ENCODE data around the gene CACNB1.
A peak's percentile ranks its signal among the peaks of the same experiment; 100 is the strongest.

CACNB1 gene

DNA sequence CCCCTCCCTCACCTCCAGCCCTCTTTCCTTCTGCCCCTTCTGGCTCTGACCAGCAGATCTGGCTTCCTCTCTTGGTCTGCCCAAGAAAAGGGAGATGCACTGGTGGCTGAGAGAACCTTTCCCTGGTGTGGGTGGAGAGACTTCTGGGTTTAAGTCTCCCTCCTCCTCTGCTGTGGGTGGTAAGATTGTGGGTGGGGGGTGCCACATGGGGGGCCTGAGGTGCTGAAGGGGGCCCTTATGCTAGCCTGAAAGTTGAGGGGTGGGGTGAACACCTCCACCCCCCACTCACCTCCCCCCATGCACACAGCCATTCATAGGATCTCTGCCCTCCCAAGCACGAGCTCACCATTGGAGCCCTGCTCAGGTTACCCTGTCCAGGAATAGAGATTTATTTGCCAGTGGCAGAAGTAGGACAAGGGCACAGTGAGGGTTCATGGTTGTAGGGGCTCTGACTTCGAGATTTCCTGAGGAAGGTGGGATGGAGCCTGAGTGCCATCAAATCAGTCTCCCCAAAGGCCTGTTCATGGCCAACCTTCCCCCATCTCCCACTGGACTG is 30.0 kb upstream of the CACNB1 start:
- DNase-seq, result no peak
- Histone ChIP-seq H3K36me3 (ENCODE audit: control insufficient read depth in 1 of 2, insufficient read depth in 2 of 2, low read length in 2 of 2) (no peaks in the 10 kb centered on the region), H3K23ac (ENCODE audit: low read length) (no peak overlapping the region), H3K14ac (ENCODE audit: low read length) (no peak overlapping the region), H2BK5ac (ENCODE audit: low read depth, low read length, poor library complexity) (no peak overlapping the region), H3K79me1 (ENCODE audit: low read length) (no peaks in the 10 kb centered on the region), H4K12ac (ENCODE audit: low read depth, low read length) (no peak overlapping the region), H4K8ac (ENCODE audit: low read depth, low read length) (no peak overlapping the region), H3K4me2 (ENCODE audit: low read length) (no peak overlapping the region), H3K18ac (ENCODE audit: low read length) (no peak overlapping the region), H3K27me3 (ENCODE audit: insufficient read depth, low read length) (peaks cover 36% of the 10 kb centered on the region), H3K9ac (ENCODE audit: low read length) (no peak overlapping the region), H2BK120ac (ENCODE audit: insufficient read depth, low read length, poor library complexity) (no peak overlapping the region), H2AK5ac (ENCODE audit: low read length) (no peak overlapping the region), H2AFZ (ENCODE audit: insufficient read depth, low read length, poor library complexity) (no peak overlapping the region), H3K4me1 (ENCODE audit: control insufficient read depth in 1 of 2, insufficient read depth in 2 of 2, low read length in 2 of 2) (peaks cover 6 to 12% of the 10 kb centered on the region in 2 experiments), H3K4me3 (ENCODE audit: low read depth, low read length) (peak overlapping the region; percentile 20), H3K4ac (ENCODE audit: low read depth, low read length) (no peak overlapping the region), H4K91ac (ENCODE audit: low read depth, low read length) (no peak overlapping the region), H3K9me3 (ENCODE audit: insufficient read depth, low read depth, low read length) (peaks cover 5% of the 10 kb centered on the region), H2BK12ac (ENCODE audit: low read length) (no peak overlapping the region), H3K27ac (ENCODE audit: low read depth, low read length) (no peak overlapping the region), H3K79me2 (ENCODE audit: control insufficient read depth, insufficient read depth, low read length, poor library complexity) (no peaks in the 10 kb centered on the region)
- no CpG with 5 or more reads among the region's 2 CpGs for WGBS (ENCODE audit: extremely low coverage, insufficient coverage, insufficient read length)

DNA sequence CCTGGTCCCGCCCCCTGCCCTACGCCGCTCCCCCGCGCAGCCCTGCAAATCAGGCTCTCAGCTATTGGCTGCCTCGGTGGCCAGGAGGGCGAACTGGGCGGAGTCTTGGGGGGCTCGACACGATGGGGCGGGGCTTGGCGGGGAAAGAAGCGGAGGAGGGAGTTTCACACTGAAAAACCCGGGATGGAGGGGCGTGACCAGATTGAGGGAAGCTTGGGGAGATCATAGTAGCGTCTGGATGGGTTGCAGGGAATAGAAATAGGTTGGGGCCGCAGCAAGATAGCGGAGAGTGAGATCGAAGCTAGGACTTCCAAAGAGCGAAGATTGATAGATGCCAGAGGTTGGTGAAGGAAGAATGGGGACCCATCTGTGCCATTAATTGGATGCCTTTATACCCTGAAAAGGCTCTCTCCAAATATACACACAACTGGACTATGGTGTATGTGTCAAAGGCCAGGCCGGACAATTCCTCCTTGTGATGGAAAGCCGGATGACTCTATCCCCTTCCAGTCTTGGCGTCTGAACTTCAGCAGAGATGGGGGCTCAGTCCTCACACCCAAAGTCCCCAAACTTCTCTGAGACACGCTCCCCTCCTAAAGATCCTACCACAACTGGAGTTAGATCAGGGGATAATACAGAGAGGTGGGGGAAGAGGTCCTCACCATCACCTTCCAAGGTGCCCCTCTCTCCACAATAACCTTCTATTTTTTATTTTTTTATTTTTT is 28.7 kb upstream of the CACNB1 start:
- H2BK5ac ChIP-seq (ENCODE audit: low read depth, low read length, poor library complexity), result no peak overlapping the region
- peaks cover 5% of the 10 kb centered on the region for H3K9me3 ChIP-seq (ENCODE audit: insufficient read depth, low read depth, low read length)
- H3K4me3 ChIP-seq (ENCODE audit: low read depth, low read length), result no peak overlapping the region
- WGBS (ENCODE audit: extremely low coverage, insufficient coverage, insufficient read length), result no CpG with 5 or more reads among the region's 24 CpGs
- no peaks in the 10 kb centered on the region for H3K79me2 ChIP-seq (ENCODE audit: control insufficient read depth, insufficient read depth, low read length, poor library complexity)
- no peak overlapping the region for H3K18ac ChIP-seq (ENCODE audit: low read length)
- no peak overlapping the region for H3K23ac ChIP-seq (ENCODE audit: low read length)
- no peak overlapping the region for H2BK120ac ChIP-seq (ENCODE audit: insufficient read depth, low read length, poor library complexity)
- peak overlapping the region; percentile 31 for H2AFZ ChIP-seq (ENCODE audit: insufficient read depth, low read length, poor library complexity)
- no peak overlapping the region for H4K12ac ChIP-seq (ENCODE audit: low read depth, low read length)
- H3K27me3 ChIP-seq (ENCODE audit: insufficient read depth, low read length), result peaks cover 39% of the 10 kb centered on the region
- H4K91ac ChIP-seq (ENCODE audit: low read depth, low read length), result no peak overlapping the region
- no peak overlapping the region for H3K27ac ChIP-seq (ENCODE audit: low read depth, low read length)
- H3K36me3 ChIP-seq (ENCODE audit: control insufficient read depth in 1 of 2, insufficient read depth in 2 of 2, low read length in 2 of 2), result no peaks in the 10 kb centered on the region
- H2AK5ac ChIP-seq (ENCODE audit: low read length), result no peak overlapping the region
- no peaks in the 10 kb centered on the region for H3K79me1 ChIP-seq (ENCODE audit: low read length)
- peaks cover 6 to 9% of the 10 kb centered on the region in 2 experiments for H3K4me1 ChIP-seq (ENCODE audit: control insufficient read depth in 1 of 2, insufficient read depth in 2 of 2, low read length in 2 of 2)
- H3K4me2 ChIP-seq (ENCODE audit: low read length), result peak overlapping the region; percentile 44
- no peak overlapping the region for H3K9ac ChIP-seq (ENCODE audit: low read length)
- DNase-seq, result no peak
- no peak overlapping the region for H3K14ac ChIP-seq (ENCODE audit: low read length)
- no peak overlapping the region for H2BK12ac ChIP-seq (ENCODE audit: low read length)
- no peak overlapping the region for H4K8ac ChIP-seq (ENCODE audit: low read depth, low read length)
- H3K4ac ChIP-seq (ENCODE audit: low read depth, low read length), result no peak overlapping the region

DNA sequence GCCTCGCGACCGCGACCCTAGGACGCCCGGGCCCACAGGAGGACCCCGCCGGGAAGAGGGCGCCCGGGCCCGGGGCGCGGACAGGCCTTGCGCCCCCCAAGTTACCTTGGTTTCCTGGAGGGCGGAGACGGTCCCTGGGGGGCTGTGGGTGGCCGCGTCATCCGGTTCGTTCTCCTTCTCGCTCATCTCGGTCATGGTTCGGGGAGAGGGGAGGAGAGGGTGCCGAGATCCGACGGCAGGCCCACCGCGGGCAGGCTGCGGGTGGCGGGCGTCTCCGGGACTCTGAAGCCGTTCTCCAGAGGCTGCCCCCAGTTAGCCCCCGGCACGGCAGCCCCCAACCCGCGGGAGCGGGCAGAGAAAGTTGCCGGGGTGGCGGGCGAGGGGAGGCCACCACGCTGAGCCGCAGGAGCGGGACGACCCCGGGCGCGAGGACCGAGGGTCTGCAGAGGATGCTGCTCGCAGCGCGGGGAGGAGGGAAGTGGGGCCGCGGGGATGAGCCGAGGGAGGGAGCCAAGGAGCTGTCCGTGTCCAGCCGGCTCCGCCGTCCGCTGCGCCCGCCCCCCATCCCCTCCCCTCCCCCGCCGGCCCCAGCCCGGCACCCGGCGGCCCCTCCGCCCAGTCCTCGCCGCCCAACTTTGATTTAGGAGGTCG is 28.0 kb upstream of the CACNB1 start, which contains the start of gene STAC2:
Gene STAC2, minus strand, starts transcription at position 638 of the 651 bp plus-strand sequence. Its CDS starts 443 bp downstream, at position 195.
- Histone ChIP-seq H4K8ac (ENCODE audit: low read depth, low read length) (no peak within 1 kb of the TSS), H3K4ac (ENCODE audit: low read depth, low read length) (no peak within 1 kb of the TSS), H3K9ac (ENCODE audit: low read length) (no peak within 1 kb of the TSS), H3K18ac (ENCODE audit: low read length) (no peak within 1 kb of the TSS), H2BK12ac (ENCODE audit: low read length) (no peak within 1 kb of the TSS), H2AK5ac (ENCODE audit: low read length) (no peak within 1 kb of the TSS), H3K27ac (ENCODE audit: low read depth, low read length) (no peak within 1 kb of the TSS), H2BK120ac (ENCODE audit: insufficient read depth, low read length, poor library complexity) (no peak within 1 kb of the TSS), H3K79me2 (ENCODE audit: control insufficient read depth, insufficient read depth, low read length, poor library complexity) (no peaks in the 10 kb centered on the region), H3K14ac (ENCODE audit: low read length) (no peak within 1 kb of the TSS), H4K12ac (ENCODE audit: low read depth, low read length) (no peak within 1 kb of the TSS), H3K9me3 (ENCODE audit: insufficient read depth, low read depth, low read length) (peaks cover 5% of the 10 kb centered on the region), H3K36me3 (ENCODE audit: control insufficient read depth in 1 of 2, insufficient read depth in 2 of 2, low read length in 2 of 2) (no peaks in the 10 kb centered on the region), H3K79me1 (ENCODE audit: low read length) (no peaks in the 10 kb centered on the region), H3K4me2 (ENCODE audit: low read length) (peak within 1 kb of the TSS; percentile 55), H2AFZ (ENCODE audit: insufficient read depth, low read length, poor library complexity) (peak within 1 kb of the TSS; percentile 31), H3K27me3 (ENCODE audit: insufficient read depth, low read length) (peaks cover 39% of the 10 kb centered on the region), H4K91ac (ENCODE audit: low read depth, low read length) (no peak within 1 kb of the TSS), H3K4me1 (ENCODE audit: control insufficient read depth in 1 of 2, insufficient read depth in 2 of 2, low read length in 2 of 2) (peaks cover 6 to 9% of the 10 kb centered on the region in 2 experiments), H3K4me3 (ENCODE audit: low read depth, low read length) (peak within 1 kb of the TSS; percentile 28), H3K23ac (ENCODE audit: low read length) (no peak within 1 kb of the TSS), H2BK5ac (ENCODE audit: low read depth, low read length, poor library complexity) (no peak within 1 kb of the TSS)
- DNase-seq, result no peak
- WGBS (ENCODE audit: extremely low coverage, insufficient coverage, insufficient read length), result no CpG with 5 or more reads among the region's 71 CpGs

DNA sequence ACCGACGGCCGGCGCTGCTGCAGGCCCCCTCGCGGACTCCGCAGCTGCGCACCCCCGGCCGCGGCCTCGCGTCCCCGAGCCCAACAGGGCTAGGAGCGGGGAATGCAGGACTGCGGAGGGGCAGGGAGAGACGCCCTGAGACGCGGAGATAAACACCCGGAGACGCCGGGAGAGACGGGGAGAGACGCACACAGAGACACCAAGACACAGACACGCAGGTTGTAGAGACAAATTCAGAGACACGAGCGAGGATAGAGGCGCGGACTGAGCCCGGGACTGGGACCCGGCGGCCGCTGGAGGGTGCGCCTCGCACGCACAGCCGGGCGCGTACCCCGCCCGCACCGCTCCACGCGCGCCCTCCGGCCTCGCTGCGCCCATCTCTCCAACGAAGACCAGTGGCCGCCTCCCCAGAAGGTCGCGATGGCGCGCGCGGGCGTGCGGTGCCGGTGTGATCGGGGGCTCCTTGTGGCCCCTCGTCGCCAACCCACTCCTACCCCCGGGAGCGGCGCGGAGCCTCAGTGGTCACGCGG is 27.4 kb upstream of the CACNB1 start:
- no peak overlapping the region for H3K18ac ChIP-seq (ENCODE audit: low read length)
- H3K79me1 ChIP-seq (ENCODE audit: low read length), result no peaks in the 10 kb centered on the region
- H2AK5ac ChIP-seq (ENCODE audit: low read length), result no peak overlapping the region
- no peak overlapping the region for H4K8ac ChIP-seq (ENCODE audit: low read depth, low read length)
- peak overlapping the region; percentile 45 for H4K12ac ChIP-seq (ENCODE audit: low read depth, low read length)
- no peak overlapping the region for H2BK5ac ChIP-seq (ENCODE audit: low read depth, low read length, poor library complexity)
- no peak overlapping the region for H2AFZ ChIP-seq (ENCODE audit: insufficient read depth, low read length, poor library complexity)
- WGBS (ENCODE audit: extremely low coverage, insufficient coverage, insufficient read length), result no CpG with 5 or more reads among the region's 68 CpGs
- peak overlapping the region; percentile 16 for H3K4me3 ChIP-seq (ENCODE audit: low read depth, low read length)
- peaks cover 39% of the 10 kb centered on the region for H3K27me3 ChIP-seq (ENCODE audit: insufficient read depth, low read length)
- peak overlapping the region; percentile 55 for H3K4me2 ChIP-seq (ENCODE audit: low read length)
- no peak for DNase-seq
- H3K27ac ChIP-seq (ENCODE audit: low read depth, low read length), result no peak overlapping the region
- no peak overlapping the region for H3K4ac ChIP-seq (ENCODE audit: low read depth, low read length)
- H3K14ac ChIP-seq (ENCODE audit: low read length), result no peak overlapping the region
- peaks cover 5% of the 10 kb centered on the region for H3K9me3 ChIP-seq (ENCODE audit: insufficient read depth, low read depth, low read length)
- H3K9ac ChIP-seq (ENCODE audit: low read length), result no peak overlapping the region
- no peaks in the 10 kb centered on the region for H3K79me2 ChIP-seq (ENCODE audit: control insufficient read depth, insufficient read depth, low read length, poor library complexity)
- H2BK120ac ChIP-seq (ENCODE audit: insufficient read depth, low read length, poor library complexity), result no peak overlapping the region
- no peak overlapping the region for H3K23ac ChIP-seq (ENCODE audit: low read length)
- no peak overlapping the region for H2BK12ac ChIP-seq (ENCODE audit: low read length)
- no peak overlapping the region for H4K91ac ChIP-seq (ENCODE audit: low read depth, low read length)
- H3K36me3 ChIP-seq (ENCODE audit: control insufficient read depth in 1 of 2, insufficient read depth in 2 of 2, low read length in 2 of 2), result no peaks in the 10 kb centered on the region
- H3K4me1 ChIP-seq (ENCODE audit: control insufficient read depth in 1 of 2, insufficient read depth in 2 of 2, low read length in 2 of 2), result peaks cover 6 to 9% of the 10 kb centered on the region in 2 experiments
